Glomerular endothelial cell (primary cell): ENCODE data around the gene CRYGD. TPM values are rescaled to one million over a fixed set of nuclear protein-coding genes. Genes with fewer than 3 reads are reported as not detected.
"Not testable (repeated sequence)": the region's sequence is repeated elsewhere in the genome, so short reads cannot be mapped to it uniquely, and the experiment has no call there.

Experiments
- DNase-seq: peaks from one replicate; pipeline ENCODE4 v3.0.0-alpha.2; 2011; ENCODE audit warnings: low read depth, low spot score; ENCODE audit errors: extremely low read depth
- total RNA-seq: library from RNA; depleted of rRNA; stranded (reverse); fragments of >200 nt; gene quantifications from 2 replicates; pipeline ENCODE4 v1.2.3, GENCODE V29; 2015

CRYGD gene
- total RNA-seq, 1 donor from 2014 or later = not detected

DNA sequence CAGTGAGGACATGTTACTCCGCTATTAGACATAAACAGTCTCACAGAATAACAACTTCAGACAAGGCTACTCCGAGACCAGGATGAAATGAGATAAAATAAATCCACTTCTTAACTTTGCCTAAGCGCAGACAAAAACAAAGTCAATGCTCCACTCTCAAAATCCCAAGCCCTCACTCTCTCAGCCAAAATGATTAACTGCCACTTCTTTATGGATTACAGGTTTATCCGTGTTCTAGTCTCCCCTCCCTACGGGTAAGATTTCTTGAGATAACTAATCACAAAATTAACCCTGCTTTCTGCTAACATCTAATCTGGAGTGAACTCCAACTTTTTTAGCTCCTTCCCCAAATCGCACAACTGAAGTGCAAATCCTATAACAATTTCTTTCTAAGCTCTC lies 6.4 kb upstream of the CRYGD start:
- DNase-seq = no peak

DNA sequence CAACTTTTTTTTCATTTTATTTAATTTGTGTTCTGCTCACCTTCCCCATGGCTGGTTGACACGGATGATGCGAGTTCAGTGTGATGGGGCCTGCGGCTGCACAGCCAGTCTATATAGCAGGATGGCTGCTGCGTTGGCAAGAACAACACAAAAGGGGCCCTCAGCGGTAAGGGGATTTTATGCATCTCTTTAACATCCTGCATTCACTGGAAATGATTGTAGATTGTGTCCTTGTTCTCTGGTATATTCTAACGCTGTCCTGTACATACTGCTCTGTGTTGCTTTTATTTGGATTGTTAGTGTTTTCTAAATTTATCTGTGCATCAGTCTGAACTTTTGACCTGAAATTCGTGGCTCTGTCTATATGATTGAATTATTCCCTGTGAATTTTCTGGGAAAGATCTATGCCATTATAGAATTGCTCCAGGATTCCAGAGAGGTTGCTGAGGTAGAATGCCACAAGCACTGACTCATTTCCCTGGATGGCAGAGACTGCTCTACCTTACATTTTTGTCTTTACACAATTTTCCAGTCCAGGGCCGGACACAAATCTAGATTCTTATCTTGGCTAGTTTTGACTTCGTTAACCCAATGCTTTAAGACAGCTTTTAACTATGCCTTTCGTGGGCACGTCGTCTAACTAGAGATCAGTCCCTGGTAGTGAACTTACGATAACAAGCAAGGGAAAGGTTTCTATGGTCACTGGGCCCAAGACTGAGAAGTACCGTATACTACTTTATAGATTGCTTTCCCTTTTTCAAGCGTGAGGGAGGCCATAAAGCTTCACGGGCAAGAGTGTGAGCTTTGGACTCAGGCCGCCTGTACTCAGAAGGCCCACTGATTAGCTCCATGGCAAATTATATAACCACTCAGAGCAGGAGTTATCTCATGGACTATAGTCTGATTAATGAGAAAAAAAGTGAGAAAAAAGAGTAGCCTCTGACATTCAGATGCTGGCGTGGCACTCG lies 5.7 kb upstream of the CRYGD start, which contains the start of gene CRYGC:
TSS of gene CRYGC (minus strand) at position 85 of the 968 bp plus-strand sequence. CDS start at position 49, 36 bp downstream.
- DNase-seq = no peak

DNA sequence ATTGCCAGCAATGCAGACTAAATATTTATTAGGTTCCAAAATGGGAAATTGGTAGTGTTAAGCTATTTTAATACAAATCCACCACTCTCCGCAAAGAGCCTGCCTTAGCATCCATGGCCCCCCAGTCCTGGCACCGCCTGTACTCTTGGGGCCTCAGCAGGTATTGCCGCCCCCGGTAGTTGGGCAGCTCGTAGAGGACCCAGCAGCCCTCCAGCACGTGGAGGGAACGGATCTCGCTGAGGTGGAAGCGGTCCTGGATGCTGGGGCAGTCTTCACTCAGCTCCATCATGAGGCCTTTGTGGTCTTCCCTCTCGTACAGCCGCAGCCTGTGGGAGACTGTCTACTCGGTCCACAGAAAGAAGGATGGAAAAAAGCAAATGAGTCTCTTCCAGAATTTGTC lies 3.8 kb upstream of the CRYGD start:
- DNase-seq = no peak

GRCh38 chr2:208127090-208127489 lies 2.8 kb upstream of the CRYGD start:
- DNase-seq = no peak

DNA sequence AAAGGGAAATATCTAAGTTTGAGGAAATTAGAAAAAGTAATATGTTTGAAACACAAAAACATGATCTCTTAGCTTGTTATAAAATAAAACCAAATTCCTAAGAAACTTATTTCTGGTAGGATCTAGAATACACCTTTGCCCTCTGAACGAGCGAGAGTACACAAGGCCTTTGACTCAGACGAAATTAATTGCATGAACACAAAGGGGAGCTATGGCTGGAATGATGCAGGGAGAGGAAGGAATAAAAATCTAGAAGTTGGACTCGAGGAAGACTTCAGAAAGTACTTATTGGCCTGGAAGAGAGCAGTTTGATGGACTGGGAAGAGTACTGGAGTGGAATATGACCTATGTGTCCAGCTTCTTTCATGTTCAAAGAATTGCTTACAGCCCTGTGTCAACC lies 927 bp upstream of the CRYGD start:
- DNase-seq = no peak

- DNase-seq = no peak
Observed at GRCh38 chr2:208122248-208122647, 2.1 kb downstream of the CRYGD start.

DNA sequence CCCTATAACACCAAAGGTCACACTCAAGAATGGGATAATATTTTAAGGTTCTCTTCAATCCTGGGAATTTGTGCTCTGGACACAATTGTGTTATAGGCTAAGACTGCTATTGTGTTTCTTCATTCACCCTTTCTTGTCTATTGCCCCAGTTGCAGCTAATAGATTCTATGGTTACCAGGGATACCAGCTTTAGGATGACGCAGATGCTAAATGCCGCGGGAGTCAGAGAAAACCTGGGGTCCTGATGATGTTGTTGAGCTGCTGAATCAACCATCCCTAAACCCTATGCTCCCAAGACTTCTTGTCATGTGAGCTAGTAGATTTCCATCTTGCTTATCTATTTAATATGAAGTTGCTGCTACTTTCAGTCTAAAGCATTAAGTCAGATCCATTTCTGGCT lies 5.4 kb downstream of the CRYGD start:
- DNase-seq = no peak

DNA sequence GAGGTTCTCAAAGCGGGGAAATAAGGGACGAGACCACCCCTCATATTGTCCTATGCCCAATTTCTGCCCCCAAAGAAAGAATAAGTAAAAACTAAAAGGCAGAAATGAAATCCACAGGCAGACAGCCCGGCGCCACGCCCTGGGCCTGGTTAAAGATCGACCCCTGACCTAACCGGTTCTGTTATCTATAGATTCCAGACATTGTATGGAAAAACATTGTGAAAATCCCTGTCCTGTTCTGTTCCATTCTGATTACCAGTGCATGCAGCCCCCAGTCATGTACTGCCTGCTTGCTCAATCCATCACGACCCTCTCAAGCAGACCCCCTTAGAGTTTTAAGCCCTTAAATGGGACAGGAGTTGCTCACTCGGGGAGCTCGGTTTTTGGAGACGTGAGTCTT lies 6.9 kb downstream of the CRYGD start:
- not testable (repeated sequence) for DNase-seq

GRCh38 chr2:208112969-208113368 lies 11.4 kb downstream of the CRYGD start:
- no peak for DNase-seq

DNA sequence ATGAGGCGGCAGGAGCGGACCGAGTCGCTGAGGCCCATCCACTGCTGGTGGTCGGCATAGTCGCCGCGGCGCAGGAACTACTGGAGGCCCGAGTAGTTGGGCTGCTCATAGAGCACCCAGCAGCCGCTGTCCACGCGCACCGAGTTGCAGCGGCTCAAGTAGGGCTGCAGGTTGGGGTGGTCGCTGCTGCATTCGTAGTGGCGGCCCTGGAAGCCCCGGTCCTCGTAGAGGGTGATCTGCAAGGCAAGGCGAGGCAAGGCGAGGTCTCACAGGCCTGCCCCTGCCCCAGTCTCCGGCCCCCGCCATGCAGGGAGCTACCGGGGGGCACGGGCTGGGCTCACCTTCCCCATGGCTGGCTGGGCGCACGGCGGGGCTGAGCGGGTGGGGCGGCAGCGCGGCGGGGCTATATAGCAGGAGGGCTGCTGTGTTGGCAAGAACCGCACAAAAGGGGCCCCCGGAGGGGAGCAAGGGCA lies 12.0 kb downstream of the CRYGD start:
- DNase-seq = not testable (repeated sequence)

DNA sequence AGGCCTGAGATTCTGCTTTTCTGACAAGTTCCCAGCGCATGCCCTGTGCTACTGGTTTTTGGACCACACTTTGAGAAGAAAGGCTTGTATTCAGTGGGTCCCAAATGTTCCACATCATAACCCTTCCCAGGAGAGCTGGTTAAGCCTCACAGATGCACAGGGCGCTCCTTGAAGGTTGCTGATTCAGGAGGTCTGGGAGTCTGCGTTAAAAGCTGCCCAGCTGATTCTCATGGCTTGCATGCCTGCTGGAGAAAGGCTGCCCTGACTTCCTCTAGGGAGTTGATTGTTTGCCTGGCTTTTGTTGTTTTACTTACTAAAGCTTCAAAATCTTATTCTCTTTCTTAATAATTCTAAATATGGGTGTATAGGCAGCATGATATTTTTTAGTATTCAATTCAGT lies 20.7 kb downstream of the CRYGD start:
- DNase-seq = no peak

- DNase-seq = no peak
Observed at GRCh38 chr2:208101716-208102631, 22.4 kb downstream of the CRYGD start.

GRCh38 chr2:208099682-208100470 lies 24.4 kb downstream of the CRYGD start:
- no peak for DNase-seq

DNA sequence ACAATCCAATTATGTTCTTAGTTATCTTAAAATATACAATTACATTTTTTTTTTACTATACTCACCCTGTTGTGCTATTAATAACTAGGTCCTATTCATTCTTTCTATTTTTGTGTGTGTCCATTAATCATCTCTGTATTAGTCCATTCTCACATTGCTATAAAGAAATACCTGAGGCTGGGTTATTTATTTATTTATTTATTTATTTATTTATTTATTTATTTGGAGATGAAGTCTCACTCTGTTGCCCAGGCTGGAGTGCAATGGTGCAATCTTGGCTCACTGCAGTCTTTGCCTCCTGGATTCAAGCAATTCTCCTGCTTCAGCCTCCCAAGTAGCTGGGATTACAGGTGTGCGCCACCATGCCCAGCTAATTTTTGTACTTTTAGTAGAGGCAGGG lies 25.6 kb downstream of the CRYGD start:
- DNase-seq = not testable (repeated sequence)

DNA sequence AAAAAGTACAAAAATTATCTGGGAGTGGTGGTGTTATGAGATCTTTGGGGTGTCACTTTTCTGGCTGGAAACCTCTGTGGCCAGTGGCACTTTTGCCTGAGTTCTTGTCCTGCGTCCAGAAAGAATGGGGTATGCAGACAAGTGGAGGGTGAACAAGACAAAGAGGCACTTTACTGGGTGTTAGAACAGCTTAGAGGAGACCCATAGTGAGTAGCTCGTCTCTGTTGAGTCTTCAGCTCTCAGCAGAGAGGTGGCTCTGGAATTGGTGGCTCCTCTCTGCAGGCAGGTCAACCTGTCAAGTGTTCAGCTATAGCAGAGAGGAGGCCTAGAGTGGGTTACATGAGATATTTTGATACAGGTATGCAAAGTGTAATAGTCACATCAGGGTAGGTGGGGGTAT lies 26.1 kb downstream of the CRYGD start:
- DNase-seq = no peak

DNA sequence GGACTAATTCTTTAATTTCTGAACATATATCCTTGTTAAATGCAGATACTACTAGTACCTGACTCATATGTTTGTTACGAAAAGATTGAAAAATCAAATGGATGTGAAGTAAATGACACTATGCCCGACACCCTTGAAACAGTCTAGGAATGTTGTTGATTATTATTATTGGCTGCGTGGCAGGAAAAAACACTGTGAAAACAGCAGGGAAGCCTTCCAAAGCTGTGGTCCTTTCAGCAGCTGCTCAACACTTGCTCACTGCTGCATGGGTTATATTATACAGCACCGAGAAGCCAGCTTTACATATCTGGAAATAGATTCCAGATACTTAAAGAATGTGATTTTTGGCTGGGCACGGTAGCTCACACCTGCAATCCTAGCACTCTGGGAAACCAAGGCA lies 26.5 kb downstream of the CRYGD start:
- DNase-seq = no peak

DNA sequence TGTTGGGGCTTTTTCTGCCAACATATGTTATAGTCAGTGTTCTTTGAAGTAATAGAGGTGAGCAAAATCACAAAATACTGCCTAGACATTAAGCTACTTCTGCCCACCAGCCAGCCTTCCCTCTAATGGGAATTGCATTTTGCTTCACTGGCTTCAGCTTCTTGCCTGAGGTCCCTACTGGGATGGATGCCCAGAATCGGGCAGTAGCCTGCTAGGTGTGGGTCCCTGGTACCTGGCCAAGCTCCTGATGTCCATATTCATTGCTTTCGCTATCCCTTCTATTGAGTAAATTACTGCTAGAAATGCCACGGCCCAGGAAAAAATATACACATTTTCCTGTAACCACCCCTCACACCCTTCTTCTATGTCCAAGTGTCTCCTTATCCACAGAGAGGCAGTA lies 27.0 kb downstream of the CRYGD start:
- no peak for DNase-seq

DNA sequence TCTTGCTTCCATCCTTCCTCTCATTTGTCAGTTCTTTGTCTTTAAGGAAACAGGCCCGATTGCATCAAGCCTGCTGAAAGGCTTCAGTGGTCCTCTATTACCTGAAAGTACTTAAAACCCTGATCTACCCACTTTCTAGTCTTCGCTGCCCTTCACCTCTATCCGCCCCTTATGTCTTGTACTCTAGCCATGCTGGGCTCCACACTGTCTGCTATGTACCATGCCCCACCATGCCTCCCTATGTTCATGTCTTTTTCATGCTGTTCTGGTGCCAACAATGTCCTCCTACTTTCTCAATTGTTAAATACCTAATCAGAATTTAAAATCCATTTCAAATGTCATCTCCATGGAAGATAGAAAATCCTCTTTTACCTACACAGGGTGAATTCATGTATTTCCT lies 28.2 kb downstream of the CRYGD start:
- DNase-seq = no peak

DNA sequence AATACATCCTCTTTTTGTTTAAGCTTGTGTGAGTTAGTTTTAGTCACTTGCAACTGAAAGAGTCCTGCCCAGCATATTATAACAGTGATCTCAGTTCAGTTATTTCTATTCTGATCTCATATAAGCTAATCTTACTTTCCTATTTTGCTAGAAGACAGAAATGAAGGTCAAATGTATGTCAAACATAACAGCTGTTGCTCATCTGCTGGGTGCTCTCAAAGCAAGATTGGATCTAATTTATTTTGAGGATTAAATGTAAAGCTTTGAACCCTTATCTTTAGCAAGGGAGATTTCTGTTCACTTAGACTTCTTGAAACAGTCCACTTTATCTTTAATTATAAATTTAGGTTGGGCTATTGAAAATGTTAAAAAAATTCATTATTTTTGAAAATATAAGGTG lies 31.2 kb downstream of the CRYGD start:
- no peak for DNase-seq

DNA sequence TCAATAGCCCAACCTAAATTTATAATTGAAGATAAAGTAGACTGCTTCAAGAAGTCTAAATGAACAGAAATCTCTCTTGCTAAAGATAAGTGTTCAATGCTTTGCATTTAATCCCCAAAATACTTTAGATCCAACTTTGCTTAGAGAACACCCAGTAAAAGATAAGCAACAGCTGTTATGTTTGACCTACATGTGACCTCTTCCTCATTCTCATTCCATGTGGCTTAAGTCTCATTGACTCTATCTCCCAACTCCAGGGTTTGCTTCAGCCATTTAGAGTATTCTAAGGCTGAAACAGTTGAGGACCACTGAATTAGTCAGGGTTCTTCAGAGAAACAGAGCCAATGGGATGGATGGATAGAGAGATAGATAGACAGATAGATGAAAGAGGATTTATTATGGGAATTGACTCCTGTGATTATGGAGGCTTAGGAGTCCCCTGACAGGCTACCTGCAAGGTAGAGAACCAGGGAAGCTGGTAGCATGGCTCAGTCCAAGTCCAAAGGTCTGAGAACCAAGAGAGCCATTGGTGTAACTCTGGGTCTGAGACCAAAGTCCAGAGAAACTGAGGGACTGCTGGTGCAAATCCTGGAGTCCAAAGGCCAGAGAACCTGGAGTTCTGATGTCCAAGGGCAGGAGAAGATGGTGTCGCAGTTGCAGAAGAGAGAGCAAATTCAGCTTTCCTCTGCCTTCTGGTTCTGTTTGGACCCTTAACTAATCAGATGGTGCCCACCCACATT lies 32.1 kb downstream of the CRYGD start:
- no peak for DNase-seq
